Measurements from ENCODE around the gene FXYD2. TPM values are rescaled to one million over a fixed set of nuclear protein-coding genes. Genes with fewer than 3 reads are reported as not detected.

FXYD2 gene
- total and polyA plus RNA-seq, 2 donors (not counting 3 experiments of a cell fraction or from before 2014, with no cell fraction given) = 0.99 to 1.8 TPM

- no peaks in the 10 kb centered on the region for H3K36me3 ChIP-seq (ENCODE audit: control insufficient read depth in 2 of 2, extremely low read depth in 1 of 2, insufficient read depth in 2 of 2, low read length in 2 of 2)
- H3K9me1 ChIP-seq (replicated peaks; ENCODE audit: control insufficient read depth, extremely low read depth, insufficient read depth, low read length) = no peaks in the 10 kb centered on the region
- H3K4me1 ChIP-seq (ENCODE audit: control insufficient read depth, extremely low read depth, insufficient read depth, low read length) = no peaks in the 10 kb centered on the region
- no peak overlapping the region for H3K4me2 ChIP-seq (ENCODE audit: insufficient read depth, low read length)
- no peak for FAIRE-seq
- intact Hi-C loops (cut with micrococcal nuclease) = no loop called here
- DNase-seq (ENCODE audit: low read depth, low spot score) = no peak
- peaks cover 3 to 12% of the 10 kb centered on the region in 2 experiments for H3K27me3 ChIP-seq (ENCODE audit: control insufficient read depth in 2 of 2, insufficient read depth in 2 of 2, low read length in 2 of 2)
- CTCF ChIA-PET = interaction anchor here (1.1 to 1.8 kb wide), 3 partner anchors 8 to 96 kb away, joined by 3 to 6 read pairs (median 4); no protein-coding TSS in a partner anchor
- H3K9me3 ChIP-seq (replicated peaks; ENCODE audit: control insufficient read depth, insufficient read depth, low read length) = no peaks in the 10 kb centered on the region
- H2AFZ ChIP-seq (ENCODE audit: low read depth, low read length) = no peak overlapping the region
- POLR2A ChIA-PET = no interaction called here
- no peak for TF ChIP-seq POLR2A (IDR thresholded peaks at IDR 0.05; ENCODE audit: low read depth, low read length)
- no peak for TF ChIP-seq FOS (IDR thresholded peaks at IDR 0.05; ENCODE audit: borderline replicate concordance, insufficient read depth, low read length)
- no peak for TF ChIP-seq MYC (IDR thresholded peaks at IDR 0.05; ENCODE audit: low read depth, low read length)
- no peak for TF ChIP-seq MAX (IDR thresholded peaks at IDR 0.05; ENCODE audit: insufficient read depth, insufficient read length)
- no peak for TF ChIP-seq CTCF (IDR thresholded peaks at IDR 0.05; ENCODE audit: extremely low read depth in 1 of 2, insufficient read depth in 1 of 2, low read depth in 1 of 2, low read length in 2 of 2)
- no peak overlapping the region for H3K9ac ChIP-seq (replicated peaks; ENCODE audit: extremely low read depth, insufficient read depth, low read length)
- no peak overlapping the region for H3K4me3 ChIP-seq (replicated peaks in 1 of 3; ENCODE audit: insufficient read depth in 1 of 3, low read depth in 1 of 3, low read length in 3 of 3)
- H4K20me1 ChIP-seq (replicated peaks; ENCODE audit: control insufficient read depth, extremely low read depth, insufficient read depth, low read length) = no peaks in the 10 kb centered on the region
- H3K79me2 ChIP-seq (ENCODE audit: control insufficient read depth, insufficient read depth, low read length) = no peaks in the 10 kb centered on the region
- dilution Hi-C loops (cut with MboI; ENCODE audit: extremely low pct_ligation_motif_present, low sequenced_read_pairs) = no loop called here
- BruUV-seq (replicated peaks) = no TSS peak
- H3K27ac ChIP-seq (ENCODE audit: insufficient read depth, low read depth, low read length) = no peak overlapping the region
These were observed 26.6 kb upstream of the FXYD2 start for GRCh38 chr11:117851106-117851505.

GRCh38 chr11:117849781-117850414 is 25.4 kb upstream of the FXYD2 start:
- Histone ChIP-seq H3K27me3 (ENCODE audit: control insufficient read depth in 2 of 2, insufficient read depth in 2 of 2, low read length in 2 of 2) (peaks cover 2 to 10% of the 10 kb centered on the region in 2 experiments), H4K20me1 (replicated peaks; ENCODE audit: control insufficient read depth, extremely low read depth, insufficient read depth, low read length) (no peaks in the 10 kb centered on the region), H3K4me3 (replicated peaks in 1 of 3; ENCODE audit: insufficient read depth in 1 of 3, low read depth in 1 of 3, low read length in 3 of 3) (no peak overlapping the region), H3K9me1 (replicated peaks; ENCODE audit: control insufficient read depth, extremely low read depth, insufficient read depth, low read length) (no peaks in the 10 kb centered on the region), H3K4me1 (ENCODE audit: control insufficient read depth, extremely low read depth, insufficient read depth, low read length) (no peaks in the 10 kb centered on the region), H2AFZ (ENCODE audit: low read depth, low read length) (peak overlapping the region; percentile 54), H3K9me3 (replicated peaks; ENCODE audit: control insufficient read depth, insufficient read depth, low read length) (no peaks in the 10 kb centered on the region), H3K79me2 (ENCODE audit: control insufficient read depth, insufficient read depth, low read length) (no peaks in the 10 kb centered on the region), H3K36me3 (ENCODE audit: control insufficient read depth in 2 of 2, extremely low read depth in 1 of 2, insufficient read depth in 2 of 2, low read length in 2 of 2) (no peaks in the 10 kb centered on the region), H3K4me2 (ENCODE audit: insufficient read depth, low read length) (no peak overlapping the region), H3K27ac (ENCODE audit: insufficient read depth, low read depth, low read length) (no peak overlapping the region), H3K9ac (replicated peaks; ENCODE audit: extremely low read depth, insufficient read depth, low read length) (no peak overlapping the region)
- BruUV-seq (replicated peaks) = no TSS peak
- FAIRE-seq (no peak), DNase-seq (ENCODE audit: low read depth, low spot score) (no peak)
- ChIA-PET POLR2A (no interaction called here), CTCF (no interaction called here)
- intact Hi-C loops (cut with micrococcal nuclease) (no loop called here), dilution Hi-C loops (cut with MboI; ENCODE audit: extremely low pct_ligation_motif_present, low sequenced_read_pairs) (no loop called here)
- TF ChIP-seq POLR2A (IDR thresholded peaks at IDR 0.05; ENCODE audit: low read depth, low read length) (no peak), GATA2 (IDR thresholded peaks at IDR 0.05; ENCODE audit: insufficient read depth, insufficient read length, low read depth, low read length) (no peak), EZH2 (IDR thresholded peaks at IDR 0.05; ENCODE audit: borderline replicate concordance, low read depth, low read length, severe bottlenecking) (no peak), MAX (IDR thresholded peaks at IDR 0.05; ENCODE audit: insufficient read depth, insufficient read length) (no peak), CTCF (IDR thresholded peaks at IDR 0.05; ENCODE audit: extremely low read depth in 1 of 2, insufficient read depth in 1 of 2, low read depth in 1 of 2, low read length in 2 of 2) (no peak), JUN (IDR thresholded peaks at IDR 0.05; ENCODE audit: borderline replicate concordance, insufficient read depth, insufficient read length, low read depth) (no peak)

Measured in endothelial cell of umbilical vein (primary cell).